Neuron (in vitro differentiated cells): ENCODE results near the gene SMYD1.
"Not testable (repeated sequence)": the region's sequence is repeated elsewhere in the genome, so short reads cannot be mapped to it uniquely, and the experiment has no call there.

ENCODE experiments used
- H2AFZ ChIP-seq: one replicate; pipeline ENCODE4 v1.6.1; 2013; ENCODE audit warnings: low read depth, mild to moderate bottlenecking, inconsistent platforms, low read length, moderate library complexity
- H3K27me3 ChIP-seq: one replicate; pipeline ENCODE4 v1.6.1; 2013; ENCODE audit warnings: low read length; ENCODE audit not compliant: insufficient read depth
- H3K36me3 ChIP-seq: one replicate; pipeline ENCODE4 v1.6.1; 2013; ENCODE audit warnings: low read length; ENCODE audit not compliant: insufficient read depth
- H3K4me1 ChIP-seq: one replicate; pipeline ENCODE4 v1.6.1; 2013; ENCODE audit warnings: low read length; ENCODE audit not compliant: insufficient read depth
- H3K4me3 ChIP-seq: 2 replicates; pipeline ENCODE4 v1.5.1; 2013; ENCODE audit warnings: mild to moderate bottlenecking, low read length, moderate library complexity
- H3K9me3 ChIP-seq: one replicate; pipeline ENCODE4 v1.6.1; 2013; ENCODE audit warnings: low read length

SMYD1 gene

DNA sequence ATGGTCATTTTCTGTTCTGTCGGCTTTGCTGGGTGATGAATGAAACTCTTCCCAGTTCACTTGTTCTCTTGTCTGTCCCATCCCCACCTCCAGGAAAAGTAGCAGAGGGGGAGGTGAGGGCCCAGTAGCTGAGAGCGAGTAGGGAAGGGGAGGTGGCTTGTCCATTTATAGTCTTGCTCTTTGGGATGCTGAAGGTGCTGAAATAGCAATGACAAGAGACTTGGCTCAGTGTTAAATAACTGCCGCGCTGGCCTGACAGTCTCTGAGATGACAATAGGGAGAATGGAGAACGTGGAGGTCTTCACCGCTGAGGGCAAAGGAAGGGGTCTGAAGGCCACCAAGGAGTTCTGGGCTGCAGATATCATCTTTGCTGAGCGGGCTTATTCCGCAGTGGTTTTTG, at the start of gene SMYD1:
Gene SMYD1, plus strand, starts transcription at position 228 of the 400 bp plus-strand sequence. Its CDS starts 40 bp downstream, at position 268.
- Histone ChIP-seq H3K4me1 (no peaks in the 10 kb centered on the region), H3K9me3 (no peaks in the 10 kb centered on the region), H3K27me3 (no peaks in the 10 kb centered on the region), H2AFZ (no peak within 1 kb of the TSS), H3K36me3 (no peaks in the 10 kb centered on the region), H3K4me3 (no peak within 1 kb of the TSS)

DNA sequence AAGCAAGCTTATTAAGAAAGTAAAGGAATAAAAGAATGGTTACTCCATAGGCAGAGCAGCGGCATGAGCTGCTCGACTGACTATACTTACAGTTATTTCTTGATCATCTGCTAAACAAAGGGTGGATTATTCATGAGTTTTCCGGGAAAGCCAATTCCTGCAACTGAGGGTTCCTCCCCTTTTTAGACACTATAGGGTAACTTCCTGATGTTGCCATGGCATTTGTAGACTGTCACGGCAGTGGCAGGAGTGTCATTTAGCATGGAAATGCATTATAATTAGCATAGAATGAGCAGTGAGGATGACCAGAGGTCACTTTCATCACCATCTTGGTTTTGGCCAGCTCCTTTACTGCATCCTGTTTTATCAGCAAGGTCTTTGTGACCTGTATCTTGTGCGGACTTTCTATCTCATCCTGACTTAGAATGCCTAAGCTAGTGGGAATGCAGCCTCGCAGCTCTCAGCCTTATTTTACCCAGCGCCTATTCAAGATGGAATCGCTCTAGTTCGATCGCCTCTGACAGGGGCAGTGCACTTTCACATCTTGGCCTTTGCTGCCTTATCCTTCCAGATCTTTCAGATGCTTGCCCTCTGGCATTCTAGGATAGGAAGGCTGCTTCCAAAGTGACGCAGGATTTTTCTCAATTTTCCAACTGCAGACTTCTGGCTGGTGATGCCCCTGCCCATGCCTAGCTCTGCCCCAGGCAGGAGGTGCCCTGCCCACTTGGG, 49.4 kb upstream of the SMYD1 start:
- Histone ChIP-seq H3K4me3 (peak overlapping the region; percentile 61), H3K4me1 (peaks cover 24% of the 10 kb centered on the region)
- H2AFZ ChIP-seq, H3K36me3 ChIP-seq, H3K9me3 ChIP-seq, H3K27me3 ChIP-seq: not testable (repeated sequence)

DNA sequence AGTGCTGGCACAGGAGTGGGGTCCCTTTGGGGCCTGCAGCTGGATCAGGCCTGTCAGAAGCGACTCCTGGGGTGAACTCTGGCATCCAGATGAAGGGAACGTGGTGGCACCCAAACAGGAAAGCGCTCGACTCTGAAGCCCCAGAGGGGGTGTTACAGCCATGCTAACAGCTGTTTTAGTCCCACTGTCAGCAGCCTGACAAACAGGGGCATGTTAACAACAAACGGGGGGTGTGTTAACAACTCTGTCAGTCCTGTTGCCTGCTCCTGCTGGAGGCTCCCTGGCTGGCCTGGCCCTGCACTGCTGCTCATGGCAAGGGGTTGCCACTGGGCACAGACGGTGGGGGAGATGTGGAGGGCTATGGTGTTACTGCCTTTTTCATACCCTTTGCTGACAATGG, 48.7 kb upstream of the SMYD1 start:
- no peaks in the 10 kb centered on the region for H3K9me3 ChIP-seq
- H3K4me3 ChIP-seq, result no peak overlapping the region
- H3K36me3 ChIP-seq, result no peaks in the 10 kb centered on the region
- no peaks in the 10 kb centered on the region for H3K27me3 ChIP-seq
- H3K4me1 ChIP-seq, result peaks cover 24% of the 10 kb centered on the region
- H2AFZ ChIP-seq, result no peak overlapping the region

GRCh38 chr2:88019985-88020384, 47.6 kb upstream of the SMYD1 start:
- Histone ChIP-seq H3K4me1 (peaks cover 27% of the 10 kb centered on the region), H3K36me3 (no peaks in the 10 kb centered on the region), H3K27me3 (no peaks in the 10 kb centered on the region), H3K9me3 (no peaks in the 10 kb centered on the region), H2AFZ (no peak overlapping the region), H3K4me3 (no peak overlapping the region)

DNA sequence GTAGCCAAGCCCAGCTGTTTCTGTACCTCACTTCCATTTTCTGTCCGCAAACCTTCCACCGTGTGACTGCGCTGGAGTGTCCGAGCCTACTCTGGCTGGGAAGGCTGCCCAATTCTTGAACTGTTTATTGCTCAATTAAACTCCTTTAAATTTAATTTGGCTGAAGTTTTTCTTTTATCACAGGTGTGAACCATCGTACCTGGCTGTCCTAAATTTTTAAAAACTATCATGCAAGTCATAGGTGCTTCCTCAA, 45.0 kb upstream of the SMYD1 start:
- peaks cover 24% of the 10 kb centered on the region for H3K4me1 ChIP-seq
- no peaks in the 10 kb centered on the region for H3K9me3 ChIP-seq
- no peaks in the 10 kb centered on the region for H3K27me3 ChIP-seq
- no peak overlapping the region for H3K4me3 ChIP-seq
- H2AFZ ChIP-seq, result no peak overlapping the region
- H3K36me3 ChIP-seq, result peaks cover 2% of the 10 kb centered on the region

- Histone ChIP-seq H3K4me1 (peaks cover 9% of the 10 kb centered on the region), H3K27me3 (no peaks in the 10 kb centered on the region), H2AFZ (no peak overlapping the region), H3K4me3 (no peak overlapping the region), H3K9me3 (no peaks in the 10 kb centered on the region), H3K36me3 (peaks cover 17% of the 10 kb centered on the region)
These were observed 43.1 kb upstream of the SMYD1 start for GRCh38 chr2:88024509-88024908.

DNA sequence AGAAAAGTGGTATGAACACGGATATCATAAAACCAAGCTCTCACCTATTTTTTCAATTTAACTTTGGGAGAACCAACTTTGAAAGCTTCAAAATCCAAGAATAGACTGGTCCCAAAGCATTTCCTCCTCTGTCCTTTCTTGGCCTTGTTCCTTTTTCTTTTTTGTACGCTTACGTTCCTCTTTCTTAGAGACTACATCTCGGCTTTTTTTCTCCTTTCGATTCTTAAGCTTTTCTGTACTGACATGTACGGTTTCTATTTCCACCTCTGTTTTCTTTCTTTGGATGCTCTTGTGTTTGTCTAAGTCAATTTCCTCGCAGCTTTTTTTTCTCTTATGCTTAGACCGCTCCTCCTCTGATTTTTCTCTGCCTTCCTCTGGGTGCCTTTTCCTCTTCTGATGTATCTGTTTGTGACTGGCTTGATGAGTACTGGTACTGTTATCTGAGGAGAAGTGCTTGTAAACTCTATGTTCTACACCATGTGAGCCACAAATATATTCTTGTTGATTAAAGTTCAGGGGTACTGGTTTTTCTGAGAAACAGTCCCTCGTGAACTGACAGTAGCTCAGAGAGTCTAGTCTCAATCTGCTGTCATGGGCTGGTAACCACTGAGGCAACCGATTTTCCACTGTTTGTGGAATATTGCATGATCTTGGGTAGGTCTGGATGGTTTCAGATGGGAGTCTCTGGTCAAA, 39.8 kb upstream of the SMYD1 start:
- no peaks in the 10 kb centered on the region for H3K27me3 ChIP-seq
- H2AFZ ChIP-seq, result no peak overlapping the region
- peaks cover 2% of the 10 kb centered on the region for H3K4me1 ChIP-seq
- H3K9me3 ChIP-seq, result no peaks in the 10 kb centered on the region
- H3K36me3 ChIP-seq, result peaks cover 27% of the 10 kb centered on the region
- H3K4me3 ChIP-seq, result no peak overlapping the region

GRCh38 chr2:88028931-88029330, 38.7 kb upstream of the SMYD1 start:
- H3K27me3 ChIP-seq, result no peaks in the 10 kb centered on the region
- H3K36me3 ChIP-seq, result peaks cover 34% of the 10 kb centered on the region
- peaks cover 2% of the 10 kb centered on the region for H3K4me1 ChIP-seq
- no peaks in the 10 kb centered on the region for H3K9me3 ChIP-seq
- no peak overlapping the region for H2AFZ ChIP-seq
- H3K4me3 ChIP-seq, result no peak overlapping the region

DNA sequence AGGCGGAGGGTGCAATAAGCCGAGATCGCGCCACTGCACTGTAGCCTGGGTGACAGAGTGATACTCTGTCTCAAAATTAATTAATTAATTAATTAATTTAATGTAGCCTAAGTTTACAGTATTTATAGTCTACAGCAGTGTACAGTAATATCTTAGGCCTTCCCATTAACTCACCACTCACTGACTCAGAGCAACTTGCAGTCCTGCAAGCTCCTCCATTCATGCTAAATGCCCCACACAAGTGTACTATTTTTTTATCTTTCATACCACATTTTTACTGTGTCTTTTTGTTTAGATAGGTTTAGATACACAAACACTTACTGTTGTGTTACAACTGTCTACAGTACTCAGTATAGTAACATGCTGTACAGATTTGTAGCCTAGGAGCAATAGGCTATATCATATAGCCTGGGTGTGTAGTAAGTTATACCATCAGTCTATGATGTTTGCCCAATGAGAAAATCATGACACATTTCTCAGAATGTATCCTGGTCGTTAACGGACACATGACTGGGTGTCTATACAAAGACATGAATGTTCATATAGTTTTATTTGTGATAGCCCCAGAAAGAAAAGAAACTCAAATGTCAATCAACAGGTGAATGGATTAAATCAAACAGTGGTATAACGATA, 35.4 kb upstream of the SMYD1 start:
- Histone ChIP-seq H3K9me3 (peaks cover 4% of the 10 kb centered on the region), H3K4me1 (no peaks in the 10 kb centered on the region), H3K36me3 (peaks cover 56% of the 10 kb centered on the region), H2AFZ (no peak overlapping the region), H3K27me3 (no peaks in the 10 kb centered on the region), H3K4me3 (no peak overlapping the region)

DNA sequence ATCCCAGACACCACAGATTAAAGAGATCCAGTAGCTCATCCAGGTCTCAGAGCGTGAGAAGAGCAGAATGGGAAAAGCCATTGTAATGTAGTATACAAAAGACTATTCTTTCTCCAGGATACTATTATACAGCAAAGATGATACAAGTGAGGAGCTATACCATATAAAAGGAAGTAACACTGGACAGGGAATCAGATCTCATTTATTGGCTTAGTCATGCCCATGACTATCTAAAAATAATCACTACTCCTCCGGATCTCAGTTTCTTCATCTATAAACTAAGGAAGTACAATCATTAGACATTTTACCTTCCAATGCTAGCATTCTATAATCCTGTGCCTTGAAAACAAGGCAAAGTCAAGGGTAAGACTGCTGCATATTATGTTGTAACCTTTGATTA, 31.4 kb upstream of the SMYD1 start:
- H3K4me3 ChIP-seq, result no peak overlapping the region
- H2AFZ ChIP-seq, result no peak overlapping the region
- no peaks in the 10 kb centered on the region for H3K4me1 ChIP-seq
- peaks cover 38% of the 10 kb centered on the region for H3K36me3 ChIP-seq
- peaks cover 6% of the 10 kb centered on the region for H3K9me3 ChIP-seq
- no peaks in the 10 kb centered on the region for H3K27me3 ChIP-seq

- Histone ChIP-seq H3K27me3 (no peaks in the 10 kb centered on the region), H3K4me1 (no peaks in the 10 kb centered on the region), H3K36me3 (peaks cover 38% of the 10 kb centered on the region), H3K9me3 (peaks cover 6% of the 10 kb centered on the region), H3K4me3 (no peak overlapping the region), H2AFZ (no peak overlapping the region)
These were observed 31.0 kb upstream of the SMYD1 start for GRCh38 chr2:88036606-88037005.

DNA sequence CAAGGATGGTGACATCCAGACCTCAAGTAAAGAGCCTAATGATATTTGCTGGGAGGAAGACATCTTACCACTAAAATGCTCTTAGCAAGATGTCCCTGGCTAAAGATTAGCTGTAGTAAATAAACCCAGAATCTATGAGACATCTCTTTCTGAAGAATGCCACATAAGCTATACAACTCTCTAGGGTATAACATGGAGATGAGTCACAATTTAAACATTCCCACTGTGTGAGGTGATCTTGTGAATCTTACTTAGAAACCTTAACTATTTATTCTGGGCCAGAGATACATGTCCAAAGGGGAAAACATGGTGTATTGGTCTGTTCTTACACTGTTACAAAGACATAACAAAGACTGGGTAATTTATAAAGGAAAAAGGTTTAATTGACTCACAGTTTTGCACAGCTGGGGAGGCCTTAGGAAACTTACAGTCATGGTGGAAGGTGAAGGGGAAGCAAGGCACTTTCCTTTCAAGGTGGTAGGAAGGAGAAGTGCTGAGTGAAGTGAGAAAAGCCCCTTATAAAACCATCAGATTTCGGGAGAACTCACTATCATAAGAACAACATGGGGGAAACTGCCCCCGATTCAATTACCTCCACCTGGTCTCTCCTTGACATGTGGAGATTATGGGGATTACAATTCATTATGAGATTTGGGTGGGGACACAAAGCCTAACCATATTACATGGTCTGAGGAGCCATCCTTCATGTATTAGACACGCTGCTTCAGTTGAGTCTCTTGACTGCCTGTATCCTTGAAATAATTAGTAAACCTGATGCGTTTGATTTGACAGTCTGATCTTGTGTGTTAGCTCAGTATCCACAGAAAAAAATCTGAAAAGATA, 29.1 kb upstream of the SMYD1 start:
- H3K9me3 ChIP-seq, result peaks cover 6% of the 10 kb centered on the region
- no peak overlapping the region for H3K4me3 ChIP-seq
- H3K36me3 ChIP-seq, result peaks cover 26% of the 10 kb centered on the region
- H3K27me3 ChIP-seq, result no peaks in the 10 kb centered on the region
- no peak overlapping the region for H2AFZ ChIP-seq
- H3K4me1 ChIP-seq, result no peaks in the 10 kb centered on the region

DNA sequence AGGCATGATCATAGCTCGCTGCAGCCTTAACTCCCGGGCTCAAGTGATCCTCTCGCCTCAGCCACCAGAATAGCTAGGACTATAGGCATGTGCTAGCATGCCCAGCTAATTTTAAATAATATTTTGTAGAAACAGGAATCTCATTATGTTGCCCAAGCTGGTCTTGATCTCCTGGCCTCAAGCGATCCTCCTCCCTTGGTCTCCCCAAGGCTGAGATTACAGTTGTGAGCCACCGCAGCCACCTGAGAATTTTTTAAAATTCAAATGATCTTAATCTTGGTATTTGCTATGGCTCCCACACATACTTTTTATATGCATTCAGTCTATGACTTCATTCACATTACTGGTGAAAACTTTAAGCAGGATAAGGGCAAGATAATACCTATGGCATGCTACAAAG, 25.1 kb upstream of the SMYD1 start:
- Histone ChIP-seq H3K4me1 (no peaks in the 10 kb centered on the region), H2AFZ (no peak overlapping the region), H3K36me3 (no peaks in the 10 kb centered on the region), H3K9me3 (peaks cover 2% of the 10 kb centered on the region), H3K4me3 (no peak overlapping the region), H3K27me3 (no peaks in the 10 kb centered on the region)
